CD4-positive, alpha-beta T cell treated with Interferon alpha-2 for 1 hour (primary cell): ENCODE results near the gene MVK.

Source experiments
- DNase-seq, 2 donors: peaks; one replicate each; pipeline ENCODE4 v3.0.0-alpha.2; 2020 to 2022

Gene MVK

GRCh38 chr12:109567967-109568366 is 5.6 kb upstream of the MVK start:
- DNase-seq: no peak

- no peak for DNase-seq
Measured at GRCh38 chr12:109568486-109568885, 5.1 kb upstream of the MVK start.

- no peak for DNase-seq
Measured at GRCh38 chr12:109571773-109572505, 1.7 kb upstream of the MVK start.

- DNase-seq: no peak
Measured at GRCh38 chr12:109572506-109572845, 1.1 kb upstream of the MVK start.

GRCh38 chr12:109573914-109574244 is 285 bp downstream of the MVK start:
- DNase-seq: no peak

GRCh38 chr12:109575683-109576082 is 2.1 kb downstream of the MVK start:
- DNase-seq: no peak

- no peak for DNase-seq
Measured at GRCh38 chr12:109577311-109577710, 3.7 kb downstream of the MVK start.

GRCh38 chr12:109578330-109578927 is 4.8 kb downstream of the MVK start:
- DNase-seq: no peak

GRCh38 chr12:109579639-109580038 is 6.0 kb downstream of the MVK start:
- no peak for DNase-seq

GRCh38 chr12:109580272-109580671 is 6.7 kb downstream of the MVK start:
- DNase-seq: no peak

GRCh38 chr12:109580684-109581333 is 7.2 kb downstream of the MVK start:
- no peak for DNase-seq

GRCh38 chr12:109581334-109581691 is 7.7 kb downstream of the MVK start:
- DNase-seq: no peak

GRCh38 chr12:109581856-109582255 is 8.3 kb downstream of the MVK start:
- no peak for DNase-seq

- DNase-seq: no peak
Measured at GRCh38 chr12:109582636-109583035, 9.0 kb downstream of the MVK start.

GRCh38 chr12:109583733-109584132 is 10.1 kb downstream of the MVK start:
- no peak for DNase-seq

- DNase-seq: no peak
Measured at GRCh38 chr12:109586385-109587296, 13.0 kb downstream of the MVK start.

GRCh38 chr12:109587921-109588320 is 14.3 kb downstream of the MVK start:
- DNase-seq: no peak

GRCh38 chr12:109588461-109589239 is 15.1 kb downstream of the MVK start:
- DNase-seq: no peak

- DNase-seq: no peak
Measured at GRCh38 chr12:109589240-109589590, 15.6 kb downstream of the MVK start.

GRCh38 chr12:109589691-109590245 is 16.2 kb downstream of the MVK start:
- no peak for DNase-seq

- no peak for DNase-seq
Measured at GRCh38 chr12:109590566-109590965, 17.0 kb downstream of the MVK start.

- no peak for DNase-seq
Measured at GRCh38 chr12:109591041-109591440, 17.4 kb downstream of the MVK start.
